Hematopoietic multipotent progenitor cell (in vitro differentiated cells): ENCODE data around the gene TRPV5. TPM values are rescaled to one million over a fixed set of nuclear protein-coding genes. Genes with fewer than 3 reads are reported as not detected.

Experiments used
- DNase-seq, 3 donors: peaks; one replicate each; pipeline ENCODE4 v3.0.0-alpha.2; 2011 to 2015; ENCODE audit warnings: low read depth in 2 of 3, low spot score in 2 of 3
- total RNA-seq: library from RNA; depleted of rRNA; stranded (reverse); fragments of >200 nt; gene quantifications from one replicate; pipeline ENCODE4 v1.2.3, GENCODE V29; 2012

TRPV5 gene
- total RNA-seq, 1 donor: under 0.01 TPM

- no peak for DNase-seq
Observed at GRCh38 chr7:142859411-142859810, 74.1 kb downstream of the TRPV5 start.

Other genes with a start within 250 kb of the TRPV5 start
- gene PRSS1, start 184.3 kb downstream of the TRPV5 start, total RNA-seq: 0.27 TPM
- gene PRSS2, start 162.8 kb downstream of the TRPV5 start, total RNA-seq: 22.9 TPM
- 18.9 TPM for gene EPHB6, start 78.7 kb downstream of the TRPV5 start, total RNA-seq
- under 0.01 TPM for gene TRPV6, start 48.0 kb downstream of the TRPV5 start, total RNA-seq
- gene LLCFC1, start 5.7 kb upstream of the TRPV5 start, total RNA-seq: not detected
- 2.4 TPM for gene KEL, start 28.6 kb upstream of the TRPV5 start, total RNA-seq
- under 0.01 TPM for gene OR9A2, start 93.4 kb upstream of the TRPV5 start, total RNA-seq
- not detected for gene OR6V1, start 118.6 kb upstream of the TRPV5 start, total RNA-seq
- gene PIP, start 198.3 kb upstream of the TRPV5 start, total RNA-seq: not detected
- not detected for gene TAS2R39, start 249.7 kb upstream of the TRPV5 start, total RNA-seq